SK-N-SH treated with all-trans-retinoic acid at 6 μM for 48 hours (cell line): ENCODE results near the gene SLC6A19.

ENCODE experiments used
- CREB5 ChIP-seq: fragments of 250-450 bp; sonication (Bioruptor Pico); IDR thresholded peaks from 2 replicates; pipeline ENCODE4 v1.5.1; 2020; ENCODE audit warnings: low read depth, mild to moderate bottlenecking, moderate library complexity
- ESRRG ChIP-seq: fragments of 250-450 bp; sonication (Bioruptor Pico); IDR thresholded peaks from 2 replicates; pipeline ENCODE4 v1.6.1; 2021; ENCODE audit warnings: mild to moderate bottlenecking
- SNAI2 ChIP-seq: fragments of 250-450 bp; sonication (Bioruptor Pico); IDR thresholded peaks from 2 replicates; pipeline ENCODE4 v1.5.0; 2020; ENCODE audit warnings: mild to moderate bottlenecking, moderate library complexity
- TSHZ2 ChIP-seq: fragments of 250-450 bp; sonication (Bioruptor Pico); IDR thresholded peaks from 2 replicates; pipeline ENCODE4 v1.5.0; 2020; ENCODE audit warnings: mild to moderate bottlenecking, moderate library complexity
- ZC3H10 ChIP-seq: fragments of 250-450 bp; sonication (Bioruptor Pico); IDR thresholded peaks from 2 replicates; pipeline ENCODE4 v1.5.1; 2021; ENCODE audit warnings: mild to moderate bottlenecking, moderate library complexity
- ZNF565 ChIP-seq: fragments of 450-650 bp; formaldehyde crosslinking; conservative IDR thresholded peaks from 2 replicates; pipeline ENCODE4 v1.5.0; 2020; ENCODE audit warnings: low read depth, mild to moderate bottlenecking, moderate library complexity
- ZNF70 ChIP-seq: fragments of 450-650 bp; formaldehyde crosslinking; IDR thresholded peaks from 2 replicates; pipeline ENCODE4 v1.5.0; 2020; ENCODE audit warnings: mild to moderate bottlenecking, moderate library complexity

GRCh38 chr5:1257363-1257762 is 56.0 kb downstream of the SLC6A19 start:
- no peak for TF ChIP-seq ZNF565 (CRISPR knock-in tag)
- TF ChIP-seq CREB5 (CRISPR knock-in tag), result no peak
- TF ChIP-seq SNAI2, result no peak
- no peak for TF ChIP-seq TSHZ2 (CRISPR knock-in tag)
- no peak for TF ChIP-seq ESRRG (CRISPR knock-in tag)
- TF ChIP-seq ZNF70 (CRISPR knock-in tag), result no peak
- TF ChIP-seq ZC3H10 (CRISPR knock-in tag), result no peak
